ENCODE results near the gene ERH. TPM values are rescaled to one million over a fixed set of nuclear protein-coding genes. Genes with fewer than 3 reads are reported as not detected.
A peak's percentile ranks its signal among the peaks of the same experiment; 100 is the strongest.
"Not testable (repeated sequence)": the region's sequence is repeated elsewhere in the genome, so short reads cannot be mapped to it uniquely, and the experiment has no call there.

The ERH gene
- 137 TPM for polyA plus RNA-seq (ENCODE audit: insufficient read length)

DNA sequence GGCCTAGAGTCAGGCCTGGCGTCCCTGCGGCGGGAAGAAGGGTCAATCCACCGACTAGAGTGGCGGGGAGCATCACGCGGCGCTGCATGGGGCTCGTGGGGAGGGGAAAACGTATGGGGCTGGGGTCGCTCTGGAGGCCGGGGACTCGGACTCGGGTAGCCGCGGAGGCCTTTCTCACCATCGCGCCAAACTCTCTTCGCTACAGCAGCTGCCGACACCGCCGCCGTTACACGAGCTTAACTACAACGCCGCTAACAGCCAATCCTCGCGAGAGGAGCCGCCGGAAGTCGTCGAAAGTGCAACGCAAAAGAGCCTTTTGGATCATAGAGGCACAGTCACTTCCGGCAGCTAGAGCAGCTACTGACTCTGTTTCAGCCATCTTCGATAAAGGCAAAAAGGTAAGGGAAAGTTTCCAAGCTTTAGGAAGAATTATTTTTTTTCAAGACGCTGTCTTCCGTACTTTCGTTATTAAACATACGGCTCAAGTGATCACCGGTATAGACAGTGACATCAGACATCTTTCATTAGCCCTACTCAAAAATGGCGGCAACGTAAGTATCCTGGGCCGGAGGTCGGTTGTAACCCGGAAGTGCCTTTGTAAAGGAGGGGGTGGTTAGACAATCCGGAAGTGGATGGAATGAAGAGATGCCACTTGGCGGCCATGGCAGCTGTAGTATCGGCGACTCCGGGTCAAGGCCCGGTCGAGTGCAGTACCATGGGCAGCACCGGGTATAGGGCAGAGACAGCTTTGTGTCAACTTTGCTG is at the start of gene ERH, which contains the start of gene SLC39A9:
Gene ERH (minus strand): TSS at position 247 of the 765 bp plus-strand sequence. CDS start 66 bp downstream, at position 181.
Gene SLC39A9 (plus strand): TSS at position 640 of the 765 bp plus-strand sequence. CDS start 678 bp downstream, outside the sequence.
- DNase-seq (ENCODE audit: low read depth): peak; percentile 96

DNA sequence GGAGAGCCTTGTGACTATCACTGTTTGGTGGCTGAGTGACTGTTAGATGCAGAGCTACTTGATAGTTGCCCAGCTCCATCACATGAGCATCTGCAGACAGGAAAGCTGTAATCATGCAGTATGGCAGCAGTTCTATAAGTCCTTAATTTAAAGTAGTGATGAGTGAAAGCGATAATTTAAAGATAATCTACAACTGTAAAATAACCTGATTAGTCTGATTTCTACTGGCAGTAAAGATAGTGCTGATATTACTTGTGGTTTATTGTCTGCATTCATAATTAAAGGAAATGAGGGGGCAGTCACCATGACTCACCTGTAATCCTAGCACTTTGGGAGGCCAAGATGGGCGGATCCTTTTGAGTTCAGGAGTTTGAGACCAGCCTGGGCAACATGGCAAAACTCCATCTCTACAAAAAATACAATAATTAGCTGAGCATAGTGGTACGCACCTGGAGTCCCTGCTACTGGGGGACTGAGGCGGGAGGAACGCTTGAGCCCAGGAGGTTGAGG is 45.3 kb upstream of the ERH start:
- no peak for DNase-seq (ENCODE audit: low read depth)

DNA sequence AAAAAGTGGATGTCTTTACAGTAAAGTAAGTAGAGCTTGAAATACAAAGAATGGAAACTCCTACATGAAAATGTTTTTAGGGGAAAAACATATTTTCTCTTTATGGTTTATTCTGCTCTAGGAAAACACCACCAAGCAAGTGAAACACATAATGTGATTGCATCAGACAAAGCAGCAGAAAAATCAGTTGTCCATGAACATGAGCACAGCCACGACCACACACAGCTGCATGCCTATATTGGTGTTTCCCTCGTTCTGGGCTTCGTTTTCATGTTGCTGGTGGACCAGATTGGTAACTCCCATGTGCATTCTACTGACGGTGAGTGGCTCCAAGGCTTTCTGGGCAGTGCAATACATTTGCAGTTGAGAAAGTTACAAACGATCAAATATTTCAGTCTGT is 43.8 kb upstream of the ERH start:
- DNase-seq (ENCODE audit: low read depth): no peak

DNA sequence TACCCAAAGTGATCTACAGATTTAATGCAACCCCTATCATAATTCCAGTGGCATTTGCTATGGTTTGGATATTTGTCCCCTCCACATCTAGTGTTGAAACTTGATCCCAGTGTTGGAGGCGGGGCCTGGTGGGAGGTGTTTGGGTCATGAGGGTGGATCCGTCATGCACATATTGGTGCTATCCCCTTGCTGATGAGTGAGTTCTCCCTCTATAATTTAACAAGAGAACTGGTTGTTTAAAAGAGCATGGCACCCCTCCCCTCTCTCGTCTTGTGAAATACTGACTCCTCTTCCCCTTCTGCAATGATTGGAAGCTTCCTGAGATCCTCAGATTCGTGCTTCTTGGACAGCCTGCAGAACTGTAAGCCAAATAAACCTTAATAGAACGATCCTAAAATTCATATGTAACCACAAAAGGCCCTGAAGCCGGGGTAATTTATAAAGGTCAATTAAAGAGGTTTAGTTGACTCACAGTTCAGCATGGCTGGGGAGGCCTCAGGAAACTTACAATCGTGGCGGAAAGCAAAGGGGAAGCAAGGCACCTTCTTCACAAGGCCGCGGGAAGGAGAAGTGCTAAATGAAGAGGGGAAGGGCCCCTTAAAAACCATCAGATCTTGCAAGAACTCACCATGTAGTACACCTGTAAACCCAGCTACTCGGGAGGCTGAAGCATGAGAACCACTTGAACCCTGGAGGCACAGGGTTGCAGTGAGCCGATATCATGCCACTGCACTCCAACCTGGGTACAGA is 41.6 kb upstream of the ERH start:
- no peak for DNase-seq (ENCODE audit: low read depth)

DNA sequence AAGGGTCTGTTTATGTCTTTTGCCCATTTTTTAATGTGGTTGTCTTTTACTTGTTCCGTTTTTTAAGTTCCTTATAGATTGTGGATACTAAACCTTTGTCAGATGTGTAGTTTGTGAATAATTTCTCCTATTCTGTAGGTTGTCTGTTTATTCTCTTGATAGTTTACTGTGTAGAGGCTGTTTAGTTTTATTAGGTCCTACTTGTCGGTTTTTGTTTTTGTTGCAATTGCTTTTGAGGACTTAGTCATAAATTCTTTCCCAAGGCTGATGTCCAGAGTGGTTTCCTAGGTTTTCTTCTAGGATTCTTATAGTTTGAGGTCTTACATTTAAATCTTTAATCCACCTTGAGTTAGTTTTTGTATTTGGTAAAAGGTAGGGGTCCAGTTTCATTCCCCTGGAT is 34.3 kb upstream of the ERH start:
- DNase-seq (ENCODE audit: low read depth): no peak

DNA sequence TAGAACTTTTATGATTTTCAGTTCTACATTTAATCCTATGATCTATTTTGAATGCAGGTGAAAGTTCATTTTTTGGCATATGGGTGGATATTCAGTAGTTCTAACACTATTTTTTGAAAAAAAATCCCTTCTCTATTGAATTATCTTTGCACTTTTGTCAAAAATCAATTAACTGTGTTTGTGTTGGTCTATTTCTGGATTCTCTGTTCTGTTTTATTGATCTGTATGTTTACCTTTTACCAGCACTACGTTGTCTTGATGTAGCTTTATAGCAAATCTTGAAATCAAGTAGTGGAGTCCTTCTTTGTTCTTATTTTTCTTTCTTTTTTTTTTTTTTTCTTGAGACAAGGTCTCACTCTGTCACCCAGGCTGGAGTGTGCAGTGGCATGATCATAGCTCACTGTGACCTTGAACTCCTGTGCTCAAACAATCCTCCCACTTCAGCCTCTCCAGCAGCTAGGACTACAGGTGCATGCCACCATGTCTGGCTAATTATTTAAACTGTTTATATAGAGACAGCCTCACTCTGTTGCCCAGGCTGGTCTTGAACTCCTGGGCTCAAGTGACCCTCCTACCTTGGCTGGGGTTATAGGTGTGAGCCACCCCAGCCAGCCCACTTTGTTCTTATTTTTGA is 32.3 kb upstream of the ERH start:
- no peak for DNase-seq (ENCODE audit: low read depth)

DNA sequence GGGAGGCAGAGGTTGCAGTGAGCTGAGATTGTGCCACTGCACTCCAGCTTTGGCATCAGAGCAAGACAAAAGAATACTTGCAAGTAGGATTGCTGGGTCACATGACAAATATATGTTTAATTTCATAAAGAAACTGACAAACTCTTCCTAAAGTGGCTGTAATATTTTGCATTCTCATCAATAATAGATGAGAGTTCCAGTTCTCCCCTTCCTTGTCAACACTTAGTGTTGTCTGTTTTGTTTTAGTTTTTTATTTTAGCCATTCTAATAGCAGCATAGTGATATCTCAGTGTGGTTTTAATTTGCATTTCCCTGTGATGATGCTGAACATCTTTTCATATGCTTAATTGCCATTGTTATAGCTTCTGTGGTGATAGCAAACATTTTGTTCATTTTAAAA is 31.5 kb upstream of the ERH start:
- DNase-seq (ENCODE audit: low read depth): no peak

DNA sequence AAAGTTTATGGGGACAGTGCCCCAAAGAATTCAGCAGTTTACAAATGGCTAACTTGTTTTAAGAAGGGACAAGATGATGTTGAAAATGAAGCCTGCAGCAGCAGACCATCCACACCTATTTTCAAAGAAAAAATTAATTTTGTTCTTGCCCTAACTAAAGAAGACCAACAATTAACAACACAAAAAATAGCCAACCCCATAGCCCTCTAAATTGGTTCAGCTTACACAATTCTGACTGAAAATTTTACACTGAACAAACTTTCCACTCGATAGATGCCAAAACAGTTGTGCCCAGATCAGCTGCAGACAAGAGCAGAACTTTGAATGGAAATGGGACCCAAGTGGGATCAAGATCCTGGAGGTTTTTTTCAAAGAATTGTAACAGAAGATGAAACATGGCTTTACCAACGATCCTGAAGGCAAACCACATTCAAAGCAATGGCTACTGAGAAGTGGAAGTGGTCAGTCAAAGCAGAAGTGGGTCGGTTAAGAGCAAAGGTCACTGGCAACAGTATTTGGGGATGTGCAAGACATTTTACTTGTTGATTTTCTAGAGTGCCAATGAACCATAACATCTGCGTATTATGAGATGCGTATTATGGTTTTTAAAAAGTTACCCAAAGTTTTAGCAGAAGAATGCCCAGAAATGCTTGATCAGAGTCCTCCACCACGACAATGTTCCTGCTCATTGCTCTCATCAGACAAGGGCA is 30.3 kb upstream of the ERH start:
- no peak for DNase-seq (ENCODE audit: low read depth)

DNA sequence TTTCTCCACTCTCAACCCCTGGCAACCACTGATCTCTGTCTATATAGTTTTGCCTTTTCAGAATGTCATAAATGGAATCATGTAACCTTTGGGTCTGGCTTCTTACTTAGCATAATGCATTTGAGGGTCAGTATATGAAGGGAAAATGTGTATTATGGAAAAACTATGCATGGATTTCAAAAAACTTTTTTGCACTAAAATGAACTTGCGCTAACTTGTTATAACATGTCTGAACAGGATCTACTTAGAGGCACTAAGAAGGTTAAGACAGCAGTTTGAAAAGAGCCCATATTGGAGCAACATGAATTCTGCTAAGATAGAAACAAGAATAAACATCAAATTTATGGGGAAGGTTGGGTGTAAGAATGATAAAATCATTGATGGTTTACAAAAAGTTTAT is 29.5 kb upstream of the ERH start:
- DNase-seq (ENCODE audit: low read depth): no peak

DNA sequence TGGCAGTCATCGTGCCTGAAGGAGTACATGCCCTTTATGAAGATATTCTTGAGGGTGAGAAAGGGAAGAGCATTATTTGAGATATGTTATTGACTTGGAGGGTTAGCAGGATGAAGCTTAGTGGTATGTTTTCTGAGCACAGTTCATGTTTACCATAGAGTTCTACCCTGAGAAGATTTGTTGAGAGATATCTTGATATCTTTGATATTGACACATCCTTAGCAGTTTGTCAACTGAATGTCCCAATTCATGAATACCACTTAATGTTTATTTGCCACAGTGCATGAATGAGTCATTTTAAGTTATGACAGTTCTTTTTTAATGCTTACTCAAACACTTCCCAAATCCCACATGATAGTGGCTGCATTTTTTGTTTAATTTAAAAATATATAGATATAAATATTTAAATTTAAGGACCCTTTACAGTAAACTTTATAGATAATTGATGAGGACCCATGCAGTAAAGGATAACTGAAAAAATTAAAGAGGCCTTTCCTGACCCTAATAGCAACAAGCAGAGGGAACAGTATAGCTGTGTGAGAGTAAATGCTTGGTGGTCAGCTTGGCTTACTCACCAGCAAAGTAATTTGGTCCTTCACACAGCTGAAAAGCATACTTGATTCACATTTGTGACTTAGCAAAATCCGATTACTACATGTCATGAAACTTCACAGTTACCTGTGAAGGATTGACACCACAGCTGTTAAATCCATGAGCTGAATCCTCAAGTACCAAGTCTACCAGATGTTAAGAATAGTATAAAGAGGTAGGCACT is 26.2 kb upstream of the ERH start:
- no peak for DNase-seq (ENCODE audit: low read depth)

DNA sequence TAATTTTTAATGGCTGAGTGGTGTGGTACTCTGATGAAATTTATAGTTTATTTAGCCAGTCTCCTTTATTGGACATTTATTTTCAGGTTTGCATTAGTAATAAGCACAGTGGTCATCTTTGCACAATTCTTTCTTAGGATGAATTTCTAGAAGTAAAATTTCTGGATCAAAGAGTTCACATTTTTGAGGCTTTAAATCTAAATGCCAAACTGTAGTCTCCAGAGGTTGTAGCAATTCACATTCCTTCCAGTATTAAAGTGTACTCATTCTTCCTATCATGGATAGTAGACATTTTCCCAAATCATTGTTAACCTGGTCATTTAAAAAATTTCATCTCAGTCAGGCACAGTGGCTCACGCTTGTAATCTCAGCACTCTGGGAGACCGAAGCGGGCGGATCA is 25.2 kb upstream of the ERH start:
- DNase-seq (ENCODE audit: low read depth): no peak

DNA sequence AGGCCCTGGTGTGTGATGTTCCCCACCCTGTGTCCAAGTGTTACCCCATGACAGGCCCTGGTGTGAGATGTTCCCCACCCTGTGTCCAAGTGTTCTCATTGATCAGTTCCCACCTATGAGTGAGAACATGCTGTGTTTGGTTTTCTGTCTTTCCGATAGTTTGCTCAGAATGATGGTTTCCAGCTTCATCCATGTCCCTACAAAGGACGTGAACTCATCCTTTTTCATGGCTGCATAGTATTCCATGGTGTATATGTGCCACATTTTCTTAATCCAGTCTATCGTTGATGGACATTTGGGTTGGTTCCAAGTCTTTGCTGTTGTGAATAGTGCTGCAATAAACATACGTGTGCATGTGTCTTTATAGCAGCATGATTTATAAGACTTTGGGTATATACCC is 18.0 kb upstream of the ERH start:
- DNase-seq (ENCODE audit: low read depth): not testable (repeated sequence)

DNA sequence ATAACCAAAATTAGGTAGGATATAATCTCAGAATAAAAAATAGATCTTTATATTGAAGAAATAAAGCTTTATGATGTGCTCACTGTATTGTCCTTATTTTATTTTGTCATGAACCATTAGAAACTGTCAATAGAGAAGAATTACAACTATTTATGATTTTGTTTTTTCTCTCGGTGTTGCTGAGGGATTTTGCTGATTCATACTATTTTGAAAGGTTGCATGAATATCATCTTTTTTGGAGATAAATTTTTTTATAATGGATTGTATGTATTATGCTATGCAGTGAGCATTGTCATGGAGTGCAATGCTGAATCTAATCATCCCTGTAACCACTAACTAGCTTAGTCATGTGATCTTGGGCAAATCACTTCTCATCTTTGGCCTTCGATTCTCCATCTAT is 15.4 kb upstream of the ERH start:
- no peak for DNase-seq (ENCODE audit: low read depth)

DNA sequence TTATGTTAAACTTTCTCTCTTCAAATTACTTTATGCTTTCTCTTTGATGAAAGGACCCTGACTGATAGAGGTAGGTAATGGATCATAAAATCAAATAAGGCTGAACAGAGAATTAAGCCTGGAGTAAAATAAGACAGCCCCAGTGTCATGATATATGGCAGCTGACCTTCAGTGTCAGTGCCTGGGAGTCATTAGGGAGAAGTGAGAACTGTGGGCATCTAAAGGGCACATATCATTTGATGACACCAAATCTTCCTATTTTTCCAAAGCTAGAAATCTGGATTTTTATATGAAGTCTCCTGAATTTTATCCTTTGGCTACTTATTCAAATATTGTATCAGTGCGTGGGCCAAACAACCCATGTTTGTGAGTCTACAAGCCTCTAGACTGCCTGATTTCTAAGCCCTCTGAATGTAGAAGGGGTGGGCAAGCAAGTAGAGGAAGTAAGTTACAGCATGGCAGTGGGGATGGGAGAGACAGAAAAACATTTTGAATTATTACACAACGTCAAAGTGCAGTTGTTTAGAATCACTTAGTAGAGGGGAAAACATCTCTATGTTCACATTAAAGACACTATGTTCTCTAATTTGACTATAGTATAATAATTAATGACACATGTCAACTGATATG is 10.3 kb upstream of the ERH start:
- no peak for DNase-seq (ENCODE audit: low read depth)

DNA sequence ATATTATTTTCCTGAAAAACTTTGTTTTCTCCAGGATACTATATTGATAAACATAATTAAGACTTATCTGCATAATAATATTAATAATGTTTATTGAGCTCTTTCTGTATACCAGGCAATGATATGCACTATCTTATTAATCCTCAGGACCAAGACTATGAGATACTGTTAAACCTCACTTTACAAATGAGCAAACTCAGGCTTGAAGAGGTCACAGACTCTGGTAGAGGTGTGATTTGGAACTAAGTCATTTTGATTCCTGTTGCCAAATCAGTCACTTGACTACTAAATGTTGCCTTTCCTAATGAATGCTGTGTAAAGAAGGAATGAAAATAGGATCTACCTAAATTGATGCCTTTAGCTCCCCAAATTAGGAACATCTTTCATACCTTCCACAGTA is 7.7 kb upstream of the ERH start:
- no peak for DNase-seq (ENCODE audit: low read depth)

DNA sequence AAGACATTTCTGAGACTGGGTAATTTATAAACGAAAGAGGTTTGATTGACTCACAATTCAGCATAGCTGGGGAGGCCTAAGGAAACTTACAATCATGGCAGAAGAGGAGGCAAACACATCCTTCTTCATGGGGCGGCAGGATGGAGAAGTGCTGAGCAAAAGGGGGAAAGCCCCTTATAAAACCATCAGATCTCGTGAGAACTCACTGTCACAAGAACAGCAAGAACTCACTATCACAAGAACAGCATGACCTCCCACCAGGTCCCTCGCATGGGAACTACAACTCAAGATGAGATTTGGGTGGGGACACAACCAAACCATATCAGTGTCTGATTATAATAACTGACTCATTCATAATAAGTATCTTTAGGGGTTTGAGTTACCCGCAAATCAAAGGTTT is 6.8 kb upstream of the ERH start:
- no peak for DNase-seq (ENCODE audit: low read depth)

DNA sequence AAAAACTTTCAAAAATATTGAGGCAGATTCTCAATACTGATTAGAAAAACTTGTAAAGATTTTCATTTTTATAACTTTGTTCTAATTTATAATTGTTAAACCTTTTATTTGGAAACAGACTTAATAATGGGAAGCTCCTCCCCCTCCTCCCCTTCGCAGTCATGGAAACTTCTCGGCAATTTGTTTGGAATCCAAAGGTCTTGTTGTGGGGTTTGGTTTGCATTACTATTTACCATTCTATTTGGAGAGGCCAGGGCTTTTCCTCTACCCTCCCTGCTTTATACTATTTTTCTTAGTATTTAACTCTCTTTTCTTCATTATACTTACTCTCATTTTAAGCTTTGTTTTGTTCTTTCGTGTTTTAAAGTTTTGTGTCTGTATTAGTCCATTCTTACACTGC is 6.4 kb upstream of the ERH start:
- no peak for DNase-seq (ENCODE audit: low read depth)

DNA sequence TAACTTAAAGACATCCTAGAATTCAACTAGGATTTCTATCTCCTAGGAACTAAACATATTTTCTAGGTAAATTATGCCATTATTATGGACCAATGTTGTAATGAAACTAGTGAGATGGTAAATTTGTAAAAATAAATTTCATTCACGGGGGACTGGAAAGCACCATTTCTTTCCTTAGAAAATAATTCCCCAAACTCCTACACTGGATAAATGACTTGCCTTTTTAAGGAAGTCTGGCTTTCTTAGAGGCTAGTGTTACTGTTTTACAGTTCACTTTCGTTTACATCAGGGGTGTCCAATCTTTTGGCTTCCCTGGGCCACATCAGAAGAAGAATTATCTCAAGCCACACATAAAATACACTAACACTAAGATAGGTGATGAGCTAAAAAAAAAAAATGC is 3.7 kb upstream of the ERH start:
- no peak for DNase-seq (ENCODE audit: low read depth)

DNA sequence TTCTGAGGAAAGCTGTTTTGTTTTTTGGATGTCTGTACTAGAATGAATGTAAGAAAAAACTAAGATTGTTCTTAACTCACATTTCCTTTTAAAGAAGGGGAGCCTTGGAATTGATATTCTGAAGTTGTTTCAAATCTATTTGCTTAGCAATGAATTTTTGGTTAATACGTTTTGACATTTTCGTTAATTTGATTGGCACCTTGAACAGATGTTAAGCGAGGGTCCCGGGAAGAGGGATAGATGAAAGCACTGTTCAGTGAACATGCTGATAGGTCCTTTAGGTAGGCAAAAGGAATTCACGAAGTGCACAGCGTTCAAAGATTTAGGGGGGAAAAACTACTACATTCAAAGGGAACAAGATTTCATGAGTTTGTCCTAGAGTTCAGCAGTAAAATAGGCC is 2.1 kb upstream of the ERH start:
- DNase-seq (ENCODE audit: low read depth): no peak

DNA sequence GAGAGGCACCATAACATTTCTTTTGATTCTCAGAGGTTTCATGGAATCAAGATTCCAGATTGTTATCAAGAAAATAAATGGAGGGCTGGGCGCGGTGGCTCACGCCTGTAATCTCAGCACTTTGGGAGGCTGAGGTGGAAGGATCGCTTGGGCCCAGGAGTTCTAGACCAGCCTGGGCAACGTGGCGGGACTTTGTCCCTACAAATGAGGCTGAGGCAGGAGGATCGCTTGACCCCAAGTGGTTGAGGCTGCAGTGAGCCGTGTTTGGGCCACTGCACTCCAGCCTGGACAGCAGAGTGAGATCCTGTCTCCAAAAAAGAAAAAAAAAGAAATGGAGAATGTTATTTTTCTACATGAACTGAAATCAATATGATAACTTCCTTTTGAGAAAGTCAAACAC is 1.7 kb upstream of the ERH start:
- DNase-seq (ENCODE audit: low read depth): no peak

DNA sequence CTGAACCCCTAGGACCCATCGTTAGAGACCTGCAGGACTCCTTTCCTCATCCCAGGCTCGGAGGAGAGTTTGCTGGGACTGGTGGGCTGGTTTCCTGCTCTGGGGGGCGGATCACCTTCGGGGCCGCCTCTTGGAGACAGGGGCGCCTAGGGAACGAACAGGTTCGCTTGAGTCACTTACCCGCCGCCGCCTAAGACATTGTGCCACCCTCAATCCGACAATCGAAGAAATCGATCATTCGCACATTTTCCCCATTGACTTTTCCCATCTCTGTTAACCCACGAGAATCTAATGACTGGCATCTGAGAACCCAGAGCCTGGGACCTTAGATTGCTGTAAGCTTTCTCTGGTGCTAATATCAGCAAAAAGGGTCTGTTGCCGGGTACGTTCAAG is 715 bp upstream of the ERH start:
- DNase-seq (ENCODE audit: low read depth): no peak

All from forelimb muscle (tissue), 1 donor.